GM23338 (cell line): Measurements from ENCODE around the gene CYFIP1. TPM values are rescaled to one million over a fixed set of nuclear protein-coding genes. Genes with fewer than 3 reads are reported as not detected.

Experiments
- ATAC-seq: fragments of 200-7000 bp; cut with Tn5 transposase; 3 replicates; pipeline ENCODE4 v1.9.1; 2020
- DNase-seq: peaks from one replicate; pipeline ENCODE4 v3.0.0-alpha.2; 2015; ENCODE audit warnings: low spot score
- H2AFZ ChIP-seq: fragments of 200-600 bp; sonication (generic); 2 replicates; pipeline ENCODE4 v1.8.0; 2016; ENCODE audit warnings: antibody characterized with exemption, mild to moderate bottlenecking, moderate library complexity
- H3F3A ChIP-seq: fragments of 200-600 bp; sonication (generic); replicated peaks from 2 replicates; pipeline ENCODE4 v1.8.0; 2017; ENCODE audit warnings: antibody characterized with exemption, mixed run types, low read depth
- H3K27ac ChIP-seq: fragments of 200-600 bp; sonication (generic); 2 replicates; pipeline ENCODE4 v1.6.1; 2016; ENCODE audit warnings: low read depth
- H3K27me3 ChIP-seq: fragments of 200-600 bp; sonication (generic); 2 replicates; pipeline ENCODE4 v1.8.0; 2016; ENCODE audit warnings: mild to moderate bottlenecking, mixed run types, moderate library complexity; ENCODE audit not compliant: insufficient read depth
- H3K36me3 ChIP-seq: fragments of 200-600 bp; sonication (generic); 2 replicates; pipeline ENCODE4 v1.8.0; 2016; ENCODE audit warnings: mild to moderate bottlenecking; ENCODE audit not compliant: insufficient read depth
- H3K4me1 ChIP-seq: fragments of 200-600 bp; sonication (generic); 2 replicates; pipeline ENCODE4 v1.8.0; 2016; ENCODE audit warnings: mild to moderate bottlenecking, moderate library complexity; ENCODE audit not compliant: insufficient read depth
- H3K4me2 ChIP-seq: fragments of 200-600 bp; sonication (generic); 2 replicates; pipeline ENCODE4 v1.7.1; 2017; ENCODE audit warnings: mixed run types
- H3K4me3 ChIP-seq: fragments of 200-600 bp; sonication (generic); 2 replicates; pipeline ENCODE4 v1.6.1; 2016; ENCODE audit warnings: mixed run types
- H3K79me2 ChIP-seq: fragments of 200-600 bp; sonication (generic); replicated peaks from 2 replicates; pipeline ENCODE4 v1.8.0; 2017; ENCODE audit warnings: mild to moderate bottlenecking; ENCODE audit not compliant: insufficient read depth
- H3K9me2 ChIP-seq: fragments of 200-600 bp; sonication (generic); 2 replicates; pipeline ENCODE4 v1.8.0; 2017; ENCODE audit not compliant: insufficient read depth
- H4K20me1 ChIP-seq: fragments of 200-600 bp; sonication (generic); replicated peaks from 2 replicates; pipeline ENCODE4 v1.8.0; 2017; ENCODE audit warnings: mild to moderate bottlenecking; ENCODE audit not compliant: insufficient read depth
- H3K27ac Mint-ChIP-seq: 2 replicates; pipeline ENCODE4 v1.8.0; 2020; ENCODE audit warnings: inconsistent platforms, mild to moderate bottlenecking, moderate library complexity, mixed read lengths
- H3K27me3 Mint-ChIP-seq: 3 replicates; pipeline ENCODE4 v1.8.0; 2022; ENCODE audit warnings: low read depth, mild to moderate bottlenecking, moderate library complexity, mixed read lengths, inconsistent platforms; ENCODE audit not compliant: insufficient read depth, poor library complexity
- H3K36me3 Mint-ChIP-seq: 3 replicates; pipeline ENCODE4 v1.8.0; 2021; ENCODE audit warnings: low read depth, mild to moderate bottlenecking, inconsistent platforms, moderate library complexity, mixed read lengths
- H3K4me1 Mint-ChIP-seq: 3 replicates; pipeline ENCODE4 v1.8.0; 2020; ENCODE audit warnings: mild to moderate bottlenecking, inconsistent platforms, mixed read lengths
- H3K4me3 Mint-ChIP-seq: 3 replicates; pipeline ENCODE4 v1.8.0; 2021; ENCODE audit warnings: moderate library complexity, mild to moderate bottlenecking, inconsistent platforms, mixed read lengths
- H3K9me3 Mint-ChIP-seq: 3 replicates; pipeline ENCODE4 v1.8.0; 2020; ENCODE audit warnings: moderate library complexity, mild to moderate bottlenecking, inconsistent platforms, mixed read lengths
- CREB1 ChIP-seq: fragments of 250-450 bp; sonication (Bioruptor Pico); IDR thresholded peaks from 2 replicates; pipeline ENCODE4 v1.5.0; 2020; ENCODE audit warnings: low read depth, mild to moderate bottlenecking, moderate library complexity
- CTCF ChIP-seq, 2 experiments: fragments of 200-600 bp in 1 of 2; sonication (generic) in 1 of 2; conservative IDR thresholded peaks; 2 replicates each; pipeline versions ENCODE4 v1.5.1 to v1.6.1; 2016 to 2017; ENCODE audit warnings: antibody characterized with exemption in 2 of 2, low read depth in 2 of 2, mild to moderate bottlenecking in 2 of 2, moderate library complexity in 1 of 2
- ETS1 ChIP-seq: IDR thresholded peaks from 2 replicates; pipeline ENCODE4 v1.6.1; 2016; ENCODE audit warnings: antibody characterized with exemption
- EZH2 ChIP-seq: fragments of 200-600 bp; sonication (generic); IDR thresholded peaks from one replicate; pipeline ENCODE4 v1.8.0; 2017; ENCODE audit warnings: antibody characterized with exemption, mild to moderate bottlenecking, low read depth; ENCODE audit not compliant: unreplicated experiment
- EZH2phosphoT487 ChIP-seq: fragments of 200-600 bp; sonication (generic); IDR thresholded peaks from one replicate; pipeline ENCODE4 v1.8.1; 2018; ENCODE audit warnings: antibody characterized with exemption; ENCODE audit not compliant: unreplicated experiment
- JUNB ChIP-seq: IDR thresholded peaks from one replicate; pipeline ENCODE4 v1.6.1; 2016; ENCODE audit warnings: antibody characterized with exemption; ENCODE audit not compliant: unreplicated experiment
- NANOG ChIP-seq: IDR thresholded peaks from 2 replicates; pipeline ENCODE4 v1.6.1; 2016; ENCODE audit warnings: antibody characterized with exemption, borderline replicate concordance
- POLR2AphosphoS5 ChIP-seq: IDR thresholded peaks from 2 replicates; pipeline ENCODE4 v1.6.1; 2016; ENCODE audit warnings: antibody characterized with exemption, low read depth
- REST ChIP-seq: IDR thresholded peaks from one replicate; pipeline ENCODE4 v1.6.1; 2018; ENCODE audit warnings: antibody characterized with exemption; ENCODE audit not compliant: unreplicated experiment
- STAT1 ChIP-seq: IDR thresholded peaks from one replicate; pipeline ENCODE4 v1.6.1; 2016; ENCODE audit warnings: antibody characterized with exemption; ENCODE audit not compliant: unreplicated experiment
- ZNF114 ChIP-seq: fragments of 250-450 bp; sonication (Bioruptor Pico); IDR thresholded peaks from 2 replicates; pipeline ENCODE4 v1.5.0; 2020; ENCODE audit warnings: mild to moderate bottlenecking, moderate library complexity
- ZNF331 ChIP-seq: fragments of 250-450 bp; sonication (Bioruptor Pico); IDR thresholded peaks from 2 replicates; pipeline ENCODE4 v1.5.0; 2020; ENCODE audit warnings: low read depth, mild to moderate bottlenecking, moderate library complexity
- polyA plus RNA-seq: library from polyadenylated mRNA; unstranded; fragments of >200 nt; fragmentation: Nextera tagmentation; extraction: Ambion mirVana; gene quantifications from 2 replicates; pipeline ENCODE4 v1.2.1, GENCODE V29; 2016
- total RNA-seq: library from RNA; depleted of rRNA; stranded (reverse); fragments of >200 nt; shearing (Covaris generic); gene quantifications from 2 replicates; pipeline ENCODE4 v1.2.3, GENCODE V29; 2014
- TF ChIP-seq, protein P1 (sequence below): fragments of 250-450 bp; sonication (Bioruptor Pico); IDR thresholded peaks from 2 replicates; pipeline ENCODE4 v1.5.0; 2020; ENCODE audit warnings: mild to moderate bottlenecking, moderate library complexity

Gene CYFIP1
- total and polyA plus RNA-seq, 2 experiments from 2014 or later, result 20.0 to 73.9 TPM

- peaks cover 11% of the 10 kb centered on the region for H3K27me3 Mint-ChIP-seq
- Histone ChIP-seq H2AFZ (no peak overlapping the region), H3K27me3 (no peaks in the 10 kb centered on the region), H3K4me1 (peaks cover 11% of the 10 kb centered on the region), H4K20me1 (peaks cover 17% of the 10 kb centered on the region), H3K4me3 (no peak overlapping the region), H3K79me2 (peaks cover 26% of the 10 kb centered on the region), H3K9me2 (no peaks in the 10 kb centered on the region), H3K4me2 (no peak overlapping the region), H3F3A (no peaks in the 10 kb centered on the region), H3K27ac (no peak overlapping the region), H3K36me3 (no peaks in the 10 kb centered on the region; the same call in 1 of the 2 replicates)
- peaks cover 32% of the 10 kb centered on the region for H3K4me1 Mint-ChIP-seq
- no peaks in the 10 kb centered on the region; the same call in 2 of the 3 replicates for H3K9me3 Mint-ChIP-seq
- no peak overlapping the region for H3K27ac Mint-ChIP-seq
- ATAC-seq (no peak), DNase-seq (no peak)
- peaks cover 26% of the 10 kb centered on the region for H3K36me3 Mint-ChIP-seq
- no peak for TF ChIP-seq ZNF114 (CRISPR knock-in tag)
- no peak for TF ChIP-seq STAT1
- TF ChIP-seq, protein P1, sequence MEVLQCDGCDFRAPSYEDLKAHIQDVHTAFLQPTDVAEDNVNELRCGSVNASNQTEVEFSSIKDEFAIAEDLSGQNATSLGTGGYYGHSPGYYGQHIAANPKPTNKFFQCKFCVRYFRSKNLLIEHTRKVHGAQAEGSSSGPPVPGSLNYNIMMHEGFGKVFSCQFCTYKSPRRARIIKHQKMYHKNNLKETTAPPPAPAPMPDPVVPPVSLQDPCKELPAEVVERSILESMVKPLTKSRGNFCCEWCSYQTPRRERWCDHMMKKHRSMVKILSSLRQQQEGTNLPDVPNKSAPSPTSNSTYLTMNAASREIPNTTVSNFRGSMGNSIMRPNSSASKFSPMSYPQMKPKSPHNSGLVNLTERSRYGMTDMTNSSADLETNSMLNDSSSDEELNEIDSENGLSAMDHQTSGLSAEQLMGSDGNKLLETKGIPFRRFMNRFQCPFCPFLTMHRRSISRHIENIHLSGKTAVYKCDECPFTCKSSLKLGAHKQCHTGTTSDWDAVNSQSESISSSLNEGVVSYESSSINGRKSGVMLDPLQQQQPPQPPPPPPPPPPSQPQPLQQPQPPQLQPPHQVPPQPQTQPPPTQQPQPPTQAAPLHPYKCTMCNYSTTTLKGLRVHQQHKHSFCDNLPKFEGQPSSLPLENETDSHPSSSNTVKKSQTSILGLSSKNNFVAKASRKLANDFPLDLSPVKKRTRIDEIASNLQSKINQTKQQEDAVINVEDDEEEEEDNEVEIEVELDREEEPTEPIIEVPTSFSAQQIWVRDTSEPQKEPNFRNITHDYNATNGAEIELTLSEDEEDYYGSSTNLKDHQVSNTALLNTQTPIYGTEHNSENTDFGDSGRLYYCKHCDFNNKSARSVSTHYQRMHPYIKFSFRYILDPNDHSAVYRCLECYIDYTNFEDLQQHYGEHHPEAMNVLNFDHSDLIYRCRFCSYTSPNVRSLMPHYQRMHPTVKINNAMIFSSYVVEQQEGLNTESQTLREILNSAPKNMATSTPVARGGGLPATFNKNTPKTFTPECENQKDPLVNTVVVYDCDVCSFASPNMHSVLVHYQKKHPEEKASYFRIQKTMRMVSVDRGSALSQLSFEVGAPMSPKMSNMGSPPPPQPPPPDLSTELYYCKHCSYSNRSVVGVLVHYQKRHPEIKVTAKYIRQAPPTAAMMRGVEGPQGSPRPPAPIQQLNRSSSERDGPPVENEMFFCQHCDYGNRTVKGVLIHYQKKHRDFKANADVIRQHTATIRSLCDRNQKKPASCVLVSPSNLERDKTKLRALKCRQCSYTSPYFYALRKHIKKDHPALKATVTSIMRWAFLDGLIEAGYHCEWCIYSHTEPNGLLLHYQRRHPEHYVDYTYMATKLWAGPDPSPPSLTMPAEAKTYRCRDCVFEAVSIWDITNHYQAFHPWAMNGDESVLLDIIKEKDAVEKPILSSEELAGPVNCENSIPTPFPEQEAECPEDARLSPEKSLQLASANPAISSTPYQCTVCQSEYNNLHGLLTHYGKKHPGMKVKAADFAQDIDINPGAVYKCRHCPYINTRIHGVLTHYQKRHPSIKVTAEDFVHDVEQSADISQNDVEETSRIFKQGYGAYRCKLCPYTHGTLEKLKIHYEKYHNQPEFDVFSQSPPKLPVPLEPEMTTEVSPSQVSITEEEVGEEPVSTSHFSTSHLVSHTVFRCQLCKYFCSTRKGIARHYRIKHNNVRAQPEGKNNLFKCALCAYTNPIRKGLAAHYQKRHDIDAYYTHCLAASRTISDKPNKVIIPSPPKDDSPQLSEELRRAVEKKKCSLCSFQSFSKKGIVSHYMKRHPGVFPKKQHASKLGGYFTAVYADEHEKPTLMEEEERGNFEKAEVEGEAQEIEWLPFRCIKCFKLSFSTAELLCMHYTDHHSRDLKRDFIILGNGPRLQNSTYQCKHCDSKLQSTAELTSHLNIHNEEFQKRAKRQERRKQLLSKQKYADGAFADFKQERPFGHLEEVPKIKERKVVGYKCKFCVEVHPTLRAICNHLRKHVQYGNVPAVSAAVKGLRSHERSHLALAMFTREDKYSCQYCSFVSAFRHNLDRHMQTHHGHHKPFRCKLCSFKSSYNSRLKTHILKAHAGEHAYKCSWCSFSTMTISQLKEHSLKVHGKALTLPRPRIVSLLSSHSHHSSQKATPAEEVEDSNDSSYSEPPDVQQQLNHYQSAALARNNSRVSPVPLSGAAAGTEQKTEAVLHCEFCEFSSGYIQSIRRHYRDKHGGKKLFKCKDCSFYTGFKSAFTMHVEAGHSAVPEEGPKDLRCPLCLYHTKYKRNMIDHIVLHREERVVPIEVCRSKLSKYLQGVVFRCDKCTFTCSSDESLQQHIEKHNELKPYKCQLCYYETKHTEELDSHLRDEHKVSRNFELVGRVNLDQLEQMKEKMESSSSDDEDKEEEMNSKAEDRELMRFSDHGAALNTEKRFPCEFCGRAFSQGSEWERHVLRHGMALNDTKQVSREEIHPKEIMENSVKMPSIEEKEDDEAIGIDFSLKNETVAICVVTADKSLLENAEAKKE (CRISPR knock-in tag), result no peak
- TF ChIP-seq POLR2AphosphoS5, result no peak
- TF ChIP-seq CTCF (conservative IDR thresholded peaks at IDR 0.05; ENCODE audit: low read depth in 2 of 2), result no peak
- TF ChIP-seq CREB1, result no peak
- no peak for TF ChIP-seq ZNF331
- TF ChIP-seq ETS1, result no peak
- TF ChIP-seq REST, result no peak
- TF ChIP-seq NANOG, result no peak
- no peak for TF ChIP-seq EZH2phosphoT487
- no peak for TF ChIP-seq JUNB
- no peak for TF ChIP-seq EZH2
- no peak overlapping the region for H3K4me3 Mint-ChIP-seq
Measured at GRCh38 chr15:22945071-22945470, 35.1 kb downstream of the CYFIP1 start.
